HEK293 (cell line): ENCODE data around the gene ORC1.
A peak's percentile ranks its signal among the peaks of the same experiment; 100 is the strongest.

ENCODE experiments used
- CTCF ChIA-PET: fragments of 350-600 bp; formaldehyde crosslinking; extraction: SDS; loops from one replicate; lab custom pipeline; 2021; ENCODE audit warnings: antibody characterized with exemption; lab: Yijun Ruan, JAX
- POLR2A ChIA-PET: fragments of 300-600 bp; formaldehyde crosslinking; extraction: SDS; loops from one replicate; lab custom pipeline; 2020; ENCODE audit warnings: antibody characterized with exemption, inconsistent platforms; lab: Yijun Ruan, JAX
- H3K27ac ChIP-seq: fragments of 200-500 bp; sonication (Bioruptor generic); 2 replicates; pipeline ENCODE4 v1.5.1; 2014; ENCODE audit warnings: low read depth, low read length, control low read depth, inconsistent platforms; ENCODE audit errors: extremely low read depth
- H3K36me3 ChIP-seq, 2 experiments: fragments of 200-500 bp in 1 of 2; sonication (Bioruptor generic) in 1 of 2; 1 replicate in 1 of 2; 2 replicates in 1 of 2; pipeline ENCODE4 v1.5.1; 2014 to 2017; ENCODE audit warnings: inconsistent platforms in 2 of 2, low read length in 2 of 2; ENCODE audit not compliant: control insufficient read depth in 2 of 2, insufficient read depth in 1 of 2
- H3K4me1 ChIP-seq: fragments of 200-500 bp; sonication (Bioruptor generic); 2 replicates; pipeline ENCODE4 v1.5.1; 2014; ENCODE audit warnings: mild to moderate bottlenecking, low read length, inconsistent platforms; ENCODE audit not compliant: control insufficient read depth, insufficient read depth
- H3K4me3 ChIP-seq: 2 replicates; pipeline ENCODE4 v1.5.1; 2011; ENCODE audit warnings: low read depth, mild to moderate bottlenecking, control low read depth, low read length, moderate library complexity
- H3K9me3 ChIP-seq: fragments of 200-500 bp; sonication (Bioruptor generic); 2 replicates; pipeline ENCODE4 v1.5.1; 2014; ENCODE audit warnings: low read depth, low read length, inconsistent platforms; ENCODE audit not compliant: control insufficient read depth, insufficient read depth
- CTCF ChIP-seq: fragments of 450-650 bp; formaldehyde crosslinking; IDR thresholded peaks from 2 replicates; pipeline ENCODE4 v1.5.1; 2016; ENCODE audit warnings: missing biosample characterization, missing genetic modification characterization
- IKZF3 ChIP-seq: fragments of 450-650 bp; IDR thresholded peaks from 2 replicates; pipeline ENCODE4 v1.5.0; 2018; ENCODE audit warnings: missing biosample characterization, mild to moderate bottlenecking, missing genetic modification characterization, moderate library complexity
- REST ChIP-seq: fragments of 450-650 bp; formaldehyde crosslinking; IDR thresholded peaks from 2 replicates; pipeline ENCODE4 v1.5.1; 2016; ENCODE audit warnings: missing biosample characterization, missing genetic modification characterization
- SP3 ChIP-seq: fragments of 450-650 bp; formaldehyde crosslinking; IDR thresholded peaks from 2 replicates; pipeline ENCODE4 v1.5.1; 2016; ENCODE audit warnings: missing biosample characterization, missing genetic modification characterization
- TCF7L2 ChIP-seq: IDR thresholded peaks from 2 replicates; pipeline ENCODE4 v1.6.1; 2011; ENCODE audit warnings: low read depth, mild to moderate bottlenecking, inconsistent platforms, low read length, moderate library complexity, borderline replicate concordance
- YY2 ChIP-seq: fragments of 450-650 bp; formaldehyde crosslinking; IDR thresholded peaks from 2 replicates; pipeline ENCODE4 v1.5.1; 2016; ENCODE audit warnings: missing biosample characterization, missing genetic modification characterization
- ZBTB26 ChIP-seq: fragments of 450-650 bp; formaldehyde crosslinking; optimal IDR thresholded peaks from 2 replicates; pipeline ENCODE3; 2016; ENCODE audit warnings: missing biosample characterization, mild to moderate bottlenecking, missing genetic modification characterization
- ZFP69B ChIP-seq: fragments of 450-650 bp; formaldehyde crosslinking; IDR thresholded peaks from 2 replicates; pipeline ENCODE4 v1.5.1; 2016; ENCODE audit warnings: missing biosample characterization, missing genetic modification characterization
- ZNF16 ChIP-seq: fragments of 450-650 bp; formaldehyde crosslinking; IDR thresholded peaks from 2 replicates; pipeline ENCODE4 v1.5.1; 2016; ENCODE audit warnings: low read depth, missing biosample characterization, missing genetic modification characterization
- ZNF184 ChIP-seq: fragments of 450-650 bp; IDR thresholded peaks from 2 replicates; pipeline ENCODE4 v1.5.1; 2018; ENCODE audit warnings: missing biosample characterization, mild to moderate bottlenecking, missing genetic modification characterization
- ZNF202 ChIP-seq: fragments of 450-650 bp; formaldehyde crosslinking; IDR thresholded peaks from 2 replicates; pipeline ENCODE4 v1.5.1; 2016; ENCODE audit warnings: missing biosample characterization, missing genetic modification characterization, borderline replicate concordance
- ZNF354C ChIP-seq: fragments of 450-650 bp; formaldehyde crosslinking; IDR thresholded peaks from 2 replicates; pipeline ENCODE4 v1.5.1; 2016; ENCODE audit warnings: missing biosample characterization, missing genetic modification characterization, low read depth, borderline replicate concordance
- ZNF398 ChIP-seq: fragments of 450-650 bp; formaldehyde crosslinking; IDR thresholded peaks from 2 replicates; pipeline ENCODE4 v1.5.1; 2017; ENCODE audit warnings: missing biosample characterization, missing genetic modification characterization
- ZNF555 ChIP-seq: fragments of 450-650 bp; formaldehyde crosslinking; conservative IDR thresholded peaks from 2 replicates; pipeline ENCODE4 v1.5.1; 2017; ENCODE audit warnings: missing biosample characterization, mild to moderate bottlenecking, missing genetic modification characterization, inconsistent platforms
- ZNF585B ChIP-seq: fragments of 450-650 bp; formaldehyde crosslinking; IDR thresholded peaks from 2 replicates; pipeline ENCODE4 v1.5.1; 2016; ENCODE audit warnings: missing biosample characterization, missing genetic modification characterization
- ZNF610 ChIP-seq: fragments of 450-650 bp; formaldehyde crosslinking; IDR thresholded peaks from 2 replicates; pipeline ENCODE4 v1.5.1; 2016; ENCODE audit warnings: missing biosample characterization, missing genetic modification characterization, borderline replicate concordance
- ZNF791 ChIP-seq: fragments of 450-650 bp; formaldehyde crosslinking; IDR thresholded peaks from 2 replicates; pipeline ENCODE4 v1.5.1; 2016; ENCODE audit warnings: missing biosample characterization, missing genetic modification characterization
- TF ChIP-seq, protein P1 (sequence below): fragments of 450-650 bp; IDR thresholded peaks from 2 replicates; pipeline ENCODE4 v1.5.1; 2018; ENCODE audit warnings: missing biosample characterization, missing genetic modification characterization
- TF ChIP-seq, protein P2 (sequence below): fragments of 450-650 bp; formaldehyde crosslinking; IDR thresholded peaks from 2 replicates; pipeline ENCODE4 v1.5.1; 2016; ENCODE audit warnings: missing biosample characterization, missing genetic modification characterization

ORC1 gene

GRCh38 chr1:52366517-52366827 lies 37.8 kb downstream of the ORC1 start:
- POLR2A ChIA-PET = interaction anchor here (0.6 to 3.1 kb wide), 5 partner anchors 13 to 311 kb away, joined by 3 to 11 read pairs (median 10); partner anchors contain the start of genes BTF3L4, ORC1, PRPF38A and TXNDC12
- no peaks in the 10 kb centered on the region for H3K9me3 ChIP-seq
- H3K4me1 ChIP-seq = peaks cover 7% of the 10 kb centered on the region; the same call in 1 of the 2 replicates
- no peak for TF ChIP-seq ZNF555 (tag by site-specific recombination)
- no peak for TF ChIP-seq ZNF16 (tag by site-specific recombination)
- no peak; the same call in 1 of the 2 replicates for TF ChIP-seq SP3 (tag by site-specific recombination)
- no peak for TF ChIP-seq ZNF398 (tag by site-specific recombination)
- no peak for TF ChIP-seq YY2
- no peak for TF ChIP-seq IKZF3 (tag by site-specific recombination)
- TF ChIP-seq ZNF184 = no peak
- no peak for TF ChIP-seq ZNF585B (tag by site-specific recombination)
- peak; percentile 98 for TF ChIP-seq ZFP69B (tag by site-specific recombination)
- peak; percentile 41; the same call in 1 of the 2 replicates for TF ChIP-seq REST
- TF ChIP-seq, protein P1, sequence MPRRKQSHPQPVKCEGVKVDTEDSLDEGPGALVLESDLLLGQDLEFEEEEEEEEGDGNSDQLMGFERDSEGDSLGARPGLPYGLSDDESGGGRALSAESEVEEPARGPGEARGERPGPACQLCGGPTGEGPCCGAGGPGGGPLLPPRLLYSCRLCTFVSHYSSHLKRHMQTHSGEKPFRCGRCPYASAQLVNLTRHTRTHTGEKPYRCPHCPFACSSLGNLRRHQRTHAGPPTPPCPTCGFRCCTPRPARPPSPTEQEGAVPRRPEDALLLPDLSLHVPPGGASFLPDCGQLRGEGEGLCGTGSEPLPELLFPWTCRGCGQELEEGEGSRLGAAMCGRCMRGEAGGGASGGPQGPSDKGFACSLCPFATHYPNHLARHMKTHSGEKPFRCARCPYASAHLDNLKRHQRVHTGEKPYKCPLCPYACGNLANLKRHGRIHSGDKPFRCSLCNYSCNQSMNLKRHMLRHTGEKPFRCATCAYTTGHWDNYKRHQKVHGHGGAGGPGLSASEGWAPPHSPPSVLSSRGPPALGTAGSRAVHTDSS (tag by site-specific recombination) = no peak
- TF ChIP-seq ZNF354C (tag by site-specific recombination) = no peak
- no peak for TF ChIP-seq CTCF
- TF ChIP-seq, protein P2, sequence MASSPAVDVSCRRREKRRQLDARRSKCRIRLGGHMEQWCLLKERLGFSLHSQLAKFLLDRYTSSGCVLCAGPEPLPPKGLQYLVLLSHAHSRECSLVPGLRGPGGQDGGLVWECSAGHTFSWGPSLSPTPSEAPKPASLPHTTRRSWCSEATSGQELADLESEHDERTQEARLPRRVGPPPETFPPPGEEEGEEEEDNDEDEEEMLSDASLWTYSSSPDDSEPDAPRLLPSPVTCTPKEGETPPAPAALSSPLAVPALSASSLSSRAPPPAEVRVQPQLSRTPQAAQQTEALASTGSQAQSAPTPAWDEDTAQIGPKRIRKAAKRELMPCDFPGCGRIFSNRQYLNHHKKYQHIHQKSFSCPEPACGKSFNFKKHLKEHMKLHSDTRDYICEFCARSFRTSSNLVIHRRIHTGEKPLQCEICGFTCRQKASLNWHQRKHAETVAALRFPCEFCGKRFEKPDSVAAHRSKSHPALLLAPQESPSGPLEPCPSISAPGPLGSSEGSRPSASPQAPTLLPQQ (tag by site-specific recombination) = peak; percentile 98
- TF ChIP-seq TCF7L2 = no peak
- TF ChIP-seq ZNF610 (tag by site-specific recombination) = peak; percentile 17; the same call in 1 of the 2 replicates
- no peak for TF ChIP-seq ZBTB26 (tag by site-specific recombination)
- TF ChIP-seq ZNF791 = no peak
- no peak for TF ChIP-seq ZNF202 (tag by site-specific recombination)
- H3K27ac ChIP-seq = no peak overlapping the region; the same call in 1 of the 2 replicates
- CTCF ChIA-PET = no interaction called here
- peak overlapping the region; percentile 91 for H3K4me3 ChIP-seq
- H3K36me3 ChIP-seq = peaks cover 8 to 31% of the 10 kb centered on the region in 2 experiments; a peak in 2 of 3 replicates
